Ascending aorta (tissue), 2 donors: Measurements from ENCODE around the gene SLC1A2. TPM values are rescaled to one million over a fixed set of nuclear protein-coding genes. Genes with fewer than 3 reads are reported as not detected.

ENCODE experiments used
- DNase-seq, 2 donors: peaks; one replicate each; pipeline ENCODE4 v3.0.0-alpha.2; 2019; ENCODE audit warnings: low spot score in 2 of 2
- H3K27ac ChIP-seq, 2 donors: fragments of 200-600 bp; sonication (generic); one replicate each; pipeline ENCODE4 v1.5.1; 2016 to 2017; ENCODE audit warnings: mild to moderate bottlenecking in 1 of 2
- H3K27me3 ChIP-seq: fragments of 200-600 bp; sonication (generic); one replicate; pipeline ENCODE4 v1.5.1; 2017
- H3K36me3 ChIP-seq, 2 donors: fragments of 200-600 bp; sonication (generic); one replicate each; pipeline ENCODE4 v1.5.1; 2016
- H3K4me1 ChIP-seq, 2 donors: fragments of 200-600 bp; sonication (generic); one replicate each; pipeline ENCODE4 v1.5.1; 2016 to 2017; ENCODE audit warnings: mild to moderate bottlenecking in 1 of 2
- H3K4me3 ChIP-seq, 2 donors: fragments of 200-600 bp; sonication (generic); one replicate each; pipeline ENCODE4 v1.5.1; 2016 to 2017; ENCODE audit warnings: mild to moderate bottlenecking in 1 of 2
- H3K9me3 ChIP-seq, 2 donors: fragments of 200-600 bp; sonication (generic); one replicate each; pipeline ENCODE4 v1.5.1; 2016
- CTCF ChIP-seq, 3 experiments: fragments of 200-600 bp in 2 of 3; fragments of 450-650 bp in 1 of 3; sonication (generic) in 2 of 3; IDR thresholded peaks; one replicate each; pipeline ENCODE4 v1.5.1; 2016 to 2019; ENCODE audit warnings: antibody characterized with exemption in 3 of 3, mild to moderate bottlenecking in 1 of 3, moderate library complexity in 1 of 3
- intact Hi-C: fragments of 100-400 bp; cut with DNase I; formaldehyde crosslinking; loops from one replicate; pipeline ENCODE4 v1.15.1; 2023
- total RNA-seq: library from RNA; depleted of rRNA; stranded (reverse); fragments of >200 nt; gene quantifications from one replicate; pipeline ENCODE4 v1.1.0, GENCODE V29; 2016

Gene SLC1A2
- total RNA-seq, 1 donor from 2014 or later = 0.32 TPM

DNA sequence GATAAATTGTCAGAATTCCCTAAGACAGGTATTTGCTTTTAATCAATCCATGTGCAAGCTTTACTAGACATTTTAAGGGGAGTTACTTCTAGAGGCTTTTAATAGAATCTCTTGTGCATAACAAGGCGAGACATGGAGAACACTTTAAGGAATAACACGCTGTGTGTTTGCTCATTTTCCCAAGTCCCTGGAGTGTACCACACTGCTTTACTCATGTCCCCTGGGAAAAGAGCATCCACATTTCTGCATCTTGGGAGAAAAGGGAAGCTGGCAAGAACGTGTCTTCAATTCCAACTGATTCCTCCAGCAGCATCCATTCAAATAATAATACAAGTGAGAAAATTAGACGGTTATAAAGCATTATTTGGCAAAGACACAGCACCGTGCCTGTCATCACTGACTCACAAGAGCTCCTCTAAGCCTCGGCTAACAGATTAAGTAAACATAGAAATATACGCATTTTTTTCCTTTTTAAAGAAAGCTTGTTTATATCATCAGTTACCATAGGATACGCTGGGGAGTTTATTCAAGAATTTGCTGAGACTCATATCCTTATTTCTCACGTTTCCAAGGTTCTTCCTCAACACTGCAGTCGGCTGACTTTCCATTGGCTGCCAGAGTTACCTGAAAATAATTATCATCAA lies 158.9 kb downstream of the SLC1A2 start:
- peak overlapping the region; percentile 20 to 51 for H3K27ac ChIP-seq
- TF ChIP-seq CTCF (IDR thresholded peaks at IDR 0.05) = no peak
- H3K4me3 ChIP-seq = peak overlapping the region in 1 of 2 donors; percentile 23
- intact Hi-C loops = loop anchor here (2.0 to 5.0 kb wide), 2 partner anchors 14 to 107 kb away; no protein-coding TSS in a partner anchor
- no peaks in the 10 kb centered on the region for H3K27me3 ChIP-seq
- peaks cover 5 to 21% of the 10 kb centered on the region in 2 donors for H3K4me1 ChIP-seq
- H3K36me3 ChIP-seq = no peaks in the 10 kb centered on the region
- DNase-seq = peak in 1 of 2 donors; percentile 78
- no peaks in the 10 kb centered on the region for H3K9me3 ChIP-seq

GRCh38 chr11:35259529-35259928 lies 159.8 kb downstream of the SLC1A2 start:
- H3K36me3 ChIP-seq = no peaks in the 10 kb centered on the region
- no peaks in the 10 kb centered on the region for H3K9me3 ChIP-seq
- intact Hi-C loops = no loop called here
- no peak overlapping the region for H3K27ac ChIP-seq
- no peak for DNase-seq
- H3K27me3 ChIP-seq = no peaks in the 10 kb centered on the region
- H3K4me3 ChIP-seq = no peak overlapping the region
- no peak for TF ChIP-seq CTCF (IDR thresholded peaks at IDR 0.05)
- H3K4me1 ChIP-seq = peaks cover 5 to 21% of the 10 kb centered on the region in 2 donors

DNA sequence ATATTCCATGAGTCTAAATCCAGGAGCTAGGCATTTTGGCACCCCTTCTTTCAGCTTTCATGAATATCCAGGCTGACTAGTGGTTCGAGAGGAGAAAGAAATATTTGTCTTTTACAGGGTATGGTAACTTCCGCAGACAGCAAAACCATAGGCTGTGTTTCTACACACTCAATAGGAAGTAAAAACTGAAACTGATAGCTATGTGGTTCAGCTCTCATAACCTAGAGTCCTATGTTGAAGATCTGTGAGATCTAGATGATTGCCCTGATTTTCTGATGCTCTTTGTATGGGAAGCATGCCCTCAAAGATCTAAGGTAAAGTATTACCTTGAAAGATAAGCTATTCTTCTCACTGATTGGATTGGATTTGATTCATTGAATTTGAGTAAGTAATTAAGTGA lies 162.1 kb downstream of the SLC1A2 start:
- TF ChIP-seq CTCF (IDR thresholded peaks at IDR 0.05) = no peak
- Histone ChIP-seq H3K27ac (no peak overlapping the region), H3K4me1 (peaks cover 13 to 34% of the 10 kb centered on the region in 2 donors), H3K9me3 (no peaks in the 10 kb centered on the region), H3K27me3 (no peaks in the 10 kb centered on the region), H3K4me3 (no peak overlapping the region), H3K36me3 (no peaks in the 10 kb centered on the region)
- intact Hi-C loops = no loop called here
- no peak for DNase-seq

GRCh38 chr11:35256296-35256695 lies 163.1 kb downstream of the SLC1A2 start:
- no peaks in the 10 kb centered on the region for H3K36me3 ChIP-seq
- H3K4me3 ChIP-seq = no peak overlapping the region
- DNase-seq = no peak
- H3K27me3 ChIP-seq = no peaks in the 10 kb centered on the region
- H3K27ac ChIP-seq = peak overlapping the region; percentile 42 to 66
- peaks cover 13 to 34% of the 10 kb centered on the region in 2 donors for H3K4me1 ChIP-seq
- no peak for TF ChIP-seq CTCF (IDR thresholded peaks at IDR 0.05)
- intact Hi-C loops = no loop called here
- no peaks in the 10 kb centered on the region for H3K9me3 ChIP-seq

DNA sequence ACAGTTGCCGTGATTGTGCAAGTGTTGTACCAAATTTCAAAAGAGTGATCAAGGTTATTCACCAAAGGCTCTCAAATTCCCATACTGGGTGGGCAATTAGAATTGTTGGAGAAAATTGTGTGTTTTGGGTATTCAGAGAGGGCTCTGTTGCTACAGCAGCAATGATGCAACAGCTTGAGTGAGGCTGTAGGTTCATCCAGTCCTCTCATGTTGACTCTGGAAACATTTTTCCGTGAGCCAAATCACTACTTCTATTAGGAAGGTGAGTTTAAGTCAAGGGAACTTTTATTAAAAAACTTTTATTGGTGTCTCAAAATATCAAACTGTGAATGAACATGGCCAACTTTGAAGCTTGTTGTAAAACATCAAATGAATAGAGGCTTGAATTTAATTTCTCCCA lies 163.8 kb downstream of the SLC1A2 start:
- TF ChIP-seq CTCF (IDR thresholded peaks at IDR 0.05) = no peak
- Histone ChIP-seq H3K27ac (no peak overlapping the region), H3K4me3 (no peak overlapping the region), H3K9me3 (no peaks in the 10 kb centered on the region), H3K4me1 (peaks cover 13 to 32% of the 10 kb centered on the region in 2 donors), H3K36me3 (no peaks in the 10 kb centered on the region), H3K27me3 (no peaks in the 10 kb centered on the region)
- intact Hi-C loops = no loop called here
- DNase-seq = no peak
